SK-N-MC (cell line): Measurements from ENCODE around the gene SLC25A22.

ENCODE experiments used
- EZH2 ChIP-seq: fragments of 200-600 bp; sonication (generic); IDR thresholded peaks from one replicate; pipeline ENCODE4 v1.6.1; 2017; ENCODE audit warnings: antibody characterized with exemption
- POLR2AphosphoS5 ChIP-seq: IDR thresholded peaks from 2 replicates; pipeline ENCODE4 v1.6.1; 2012; ENCODE audit warnings: mild to moderate bottlenecking, low read depth, low read length, borderline replicate concordance

GRCh38 chr11:802018-802617 lies 4.0 kb upstream of the SLC25A22 start:
- TF ChIP-seq POLR2AphosphoS5 (no peak), EZH2 (no peak)
